ENCODE measurements around the gene ARHGEF16. TPM values are rescaled to one million over a fixed set of nuclear protein-coding genes. Genes with fewer than 3 reads are reported as not detected.
A peak's percentile ranks its signal among the peaks of the same experiment; 100 is the strongest.

The ARHGEF16 gene
- total and polyA plus RNA-seq, 3 experiments from 2014 or later: 0.06 TPM; not detected in 2

GRCh38 chr1:3501856-3502640 lies 47.6 kb downstream of the ARHGEF16 start:
- POLR2A ChIA-PET: no interaction called here
- Mint-ChIP-seq H3K4me3 (no peak overlapping the region), H3K9me3 (no peaks in the 10 kb centered on the region), H3K27ac (peak overlapping the region in 1 of 8 donors; percentile 29), H3K27me3 (no peaks in the 10 kb centered on the region), H3K36me3 (peaks cover 0 to 13% (median 0%) of the 10 kb centered on the region in 3 donors), H3K4me1 (no peaks in the 10 kb centered on the region)
- no peaks in the 10 kb centered on the region for H3K9me3 ChIP-seq (ENCODE audit: low read length)
- no peak overlapping the region for H3K27ac ChIP-seq (ENCODE audit: low read depth, low read length)
- peak in 3 of 5 donors; percentile 15 to 64 (median 29) for DNase-seq
- H3K4me3 ChIP-seq (ENCODE audit: low read length): no peak overlapping the region
- CTCF ChIA-PET: interaction anchor here (1.1 to 1.2 kb wide), 2 partner anchors 17 to 222 kb away, joined by 3 to 4 read pairs; no protein-coding TSS in a partner anchor
- H3K27me3 ChIP-seq (ENCODE audit: insufficient read depth, low read length, poor library complexity, severe bottlenecking): no peaks in the 10 kb centered on the region
- no peaks in the 10 kb centered on the region for H3K36me3 ChIP-seq (ENCODE audit: insufficient read depth, low read length)
- no peaks in the 10 kb centered on the region for H3K4me1 ChIP-seq (ENCODE audit: insufficient read depth, low read length)

GRCh38 chr1:3502641-3503524 lies 48.4 kb downstream of the ARHGEF16 start:
- Mint-ChIP-seq H3K9me3 (no peaks in the 10 kb centered on the region), H3K4me3 (no peak overlapping the region), H3K27me3 (no peaks in the 10 kb centered on the region), H3K27ac (no peak overlapping the region), H3K4me1 (no peaks in the 10 kb centered on the region), H3K36me3 (peaks cover 0 to 21% (median 0%) of the 10 kb centered on the region in 3 donors)
- Histone ChIP-seq H3K27ac (ENCODE audit: low read depth, low read length) (no peak overlapping the region), H3K4me1 (ENCODE audit: insufficient read depth, low read length) (no peaks in the 10 kb centered on the region), H3K9me3 (ENCODE audit: low read length) (no peaks in the 10 kb centered on the region), H3K27me3 (ENCODE audit: insufficient read depth, low read length, poor library complexity, severe bottlenecking) (no peaks in the 10 kb centered on the region), H3K4me3 (ENCODE audit: low read length) (no peak overlapping the region), H3K36me3 (ENCODE audit: insufficient read depth, low read length) (no peaks in the 10 kb centered on the region)
- DNase-seq: no peak
- POLR2A ChIA-PET: no interaction called here
- CTCF ChIA-PET: interaction anchor here (1.1 to 1.2 kb wide), 2 partner anchors 18 to 222 kb away, joined by 3 to 4 read pairs; no protein-coding TSS in a partner anchor

GRCh38 chr1:3503525-3503886 lies 49.0 kb downstream of the ARHGEF16 start:
- Histone ChIP-seq H3K36me3 (ENCODE audit: insufficient read depth, low read length) (no peaks in the 10 kb centered on the region), H3K27me3 (ENCODE audit: insufficient read depth, low read length, poor library complexity, severe bottlenecking) (no peaks in the 10 kb centered on the region), H3K4me1 (ENCODE audit: insufficient read depth, low read length) (no peaks in the 10 kb centered on the region), H3K9me3 (ENCODE audit: low read length) (no peaks in the 10 kb centered on the region), H3K27ac (ENCODE audit: low read depth, low read length) (no peak overlapping the region), H3K4me3 (ENCODE audit: low read length) (no peak overlapping the region)
- Mint-ChIP-seq H3K36me3 (peaks cover 0 to 26% (median 2%) of the 10 kb centered on the region in 3 donors), H3K4me3 (no peak overlapping the region), H3K9me3 (no peaks in the 10 kb centered on the region), H3K27me3 (no peaks in the 10 kb centered on the region), H3K4me1 (no peaks in the 10 kb centered on the region), H3K27ac (no peak overlapping the region)
- ChIA-PET POLR2A (no interaction called here), CTCF (no interaction called here)
- DNase-seq: no peak

- CTCF ChIA-PET: no interaction called here
These were observed 49.8 kb downstream of the ARHGEF16 start for GRCh38 chr1:3504151-3504821.

GRCh38 chr1:3504822-3505153 lies 50.3 kb downstream of the ARHGEF16 start:
- Histone ChIP-seq H3K36me3 (ENCODE audit: insufficient read depth, low read length) (no peaks in the 10 kb centered on the region), H3K27me3 (ENCODE audit: insufficient read depth, low read length, poor library complexity, severe bottlenecking) (no peaks in the 10 kb centered on the region), H3K27ac (ENCODE audit: low read depth, low read length) (no peak overlapping the region), H3K4me3 (ENCODE audit: low read length) (no peak overlapping the region), H3K9me3 (ENCODE audit: low read length) (no peaks in the 10 kb centered on the region), H3K4me1 (ENCODE audit: insufficient read depth, low read length) (no peaks in the 10 kb centered on the region)
- no peaks in the 10 kb centered on the region for H3K4me1 Mint-ChIP-seq
- H3K27ac Mint-ChIP-seq: no peak overlapping the region
- DNase-seq: no peak
- H3K9me3 Mint-ChIP-seq: no peaks in the 10 kb centered on the region
- no peak overlapping the region for H3K4me3 Mint-ChIP-seq
- POLR2A ChIA-PET: no interaction called here
- H3K36me3 Mint-ChIP-seq: peaks cover 0 to 26% (median 2%) of the 10 kb centered on the region in 3 donors
- CTCF ChIA-PET: no interaction called here
- no peaks in the 10 kb centered on the region for H3K27me3 Mint-ChIP-seq

More at GRCh38 chr1:3504151-3504821, 49.8 kb downstream of the ARHGEF16 start:
- Histone ChIP-seq H3K4me1 (ENCODE audit: insufficient read depth, low read length) (no peaks in the 10 kb centered on the region), H3K27ac (ENCODE audit: low read depth, low read length) (no peak overlapping the region), H3K4me3 (ENCODE audit: low read length) (no peak overlapping the region), H3K36me3 (ENCODE audit: insufficient read depth, low read length) (no peaks in the 10 kb centered on the region), H3K27me3 (ENCODE audit: insufficient read depth, low read length, poor library complexity, severe bottlenecking) (no peaks in the 10 kb centered on the region), H3K9me3 (ENCODE audit: low read length) (no peaks in the 10 kb centered on the region)
- no peak for DNase-seq
- Mint-ChIP-seq H3K36me3 (peaks cover 0 to 26% (median 2%) of the 10 kb centered on the region in 3 donors), H3K4me3 (peak overlapping the region in 1 of 7 donors; percentile 44), H3K4me1 (no peaks in the 10 kb centered on the region), H3K27ac (no peak overlapping the region), H3K9me3 (no peaks in the 10 kb centered on the region), H3K27me3 (no peaks in the 10 kb centered on the region)
- POLR2A ChIA-PET: no interaction called here

- no peak overlapping the region for H3K27ac Mint-ChIP-seq
- Histone ChIP-seq H3K4me3 (ENCODE audit: low read length) (no peak overlapping the region), H3K27me3 (ENCODE audit: insufficient read depth, low read length, poor library complexity, severe bottlenecking) (no peaks in the 10 kb centered on the region), H3K4me1 (ENCODE audit: insufficient read depth, low read length) (no peaks in the 10 kb centered on the region), H3K36me3 (ENCODE audit: insufficient read depth, low read length) (no peaks in the 10 kb centered on the region), H3K27ac (ENCODE audit: low read depth, low read length) (no peak overlapping the region), H3K9me3 (ENCODE audit: low read length) (no peaks in the 10 kb centered on the region)
- H3K9me3 Mint-ChIP-seq: no peaks in the 10 kb centered on the region
- H3K4me3 Mint-ChIP-seq: no peak overlapping the region
- no peak for DNase-seq
- no peaks in the 10 kb centered on the region for H3K4me1 Mint-ChIP-seq
- ChIA-PET CTCF (no interaction called here), POLR2A (no interaction called here)
- H3K36me3 Mint-ChIP-seq: peaks cover 0 to 26% (median 2%) of the 10 kb centered on the region in 3 donors
- no peaks in the 10 kb centered on the region for H3K27me3 Mint-ChIP-seq
These were observed 50.7 kb downstream of the ARHGEF16 start for GRCh38 chr1:3505161-3505560.

- DNase-seq: no peak
- H3K36me3 ChIP-seq (ENCODE audit: insufficient read depth, low read length): no peaks in the 10 kb centered on the region
- no peak overlapping the region for H3K27ac ChIP-seq (ENCODE audit: low read depth, low read length)
- H3K4me3 ChIP-seq (ENCODE audit: low read length): no peak overlapping the region
- H3K27me3 Mint-ChIP-seq: no peaks in the 10 kb centered on the region
- no peaks in the 10 kb centered on the region for H3K9me3 ChIP-seq (ENCODE audit: low read length)
- H3K4me3 Mint-ChIP-seq: no peak overlapping the region
- peaks cover 0 to 26% (median 2%) of the 10 kb centered on the region in 3 donors for H3K36me3 Mint-ChIP-seq
- no peaks in the 10 kb centered on the region for H3K4me1 ChIP-seq (ENCODE audit: insufficient read depth, low read length)
- no peaks in the 10 kb centered on the region for H3K9me3 Mint-ChIP-seq
- H3K27ac Mint-ChIP-seq: no peak overlapping the region
- H3K27me3 ChIP-seq (ENCODE audit: insufficient read depth, low read length, poor library complexity, severe bottlenecking): no peaks in the 10 kb centered on the region
- CTCF ChIA-PET: no interaction called here
- POLR2A ChIA-PET: no interaction called here
- H3K4me1 Mint-ChIP-seq: no peaks in the 10 kb centered on the region
These were observed 51.6 kb downstream of the ARHGEF16 start for GRCh38 chr1:3506041-3506440.

- no peaks in the 10 kb centered on the region for H3K4me1 Mint-ChIP-seq
- H3K27ac Mint-ChIP-seq: no peak overlapping the region
- H3K4me3 ChIP-seq (ENCODE audit: low read length): no peak overlapping the region
- H3K4me3 Mint-ChIP-seq: no peak overlapping the region
- CTCF ChIA-PET: no interaction called here
- H3K4me1 ChIP-seq (ENCODE audit: insufficient read depth, low read length): no peaks in the 10 kb centered on the region
- H3K9me3 Mint-ChIP-seq: no peaks in the 10 kb centered on the region
- no peaks in the 10 kb centered on the region for H3K27me3 ChIP-seq (ENCODE audit: insufficient read depth, low read length, poor library complexity, severe bottlenecking)
- POLR2A ChIA-PET: no interaction called here
- no peaks in the 10 kb centered on the region for H3K9me3 ChIP-seq (ENCODE audit: low read length)
- H3K36me3 Mint-ChIP-seq: peaks cover 0 to 26% (median 2%) of the 10 kb centered on the region in 3 donors
- no peaks in the 10 kb centered on the region for H3K36me3 ChIP-seq (ENCODE audit: insufficient read depth, low read length)
- H3K27me3 Mint-ChIP-seq: no peaks in the 10 kb centered on the region
- no peak for DNase-seq
- H3K27ac ChIP-seq (ENCODE audit: low read depth, low read length): no peak overlapping the region
These were observed 52.5 kb downstream of the ARHGEF16 start for GRCh38 chr1:3506943-3507342.

Measured in CD8-positive, alpha-beta memory T cell (primary cell).